Measurements from ENCODE around the gene ENPP3. TPM values are rescaled to one million over a fixed set of nuclear protein-coding genes. Genes with fewer than 3 reads are reported as not detected.

ENPP3 gene
- polyA plus RNA-seq, 3 donors: not detected

DNA sequence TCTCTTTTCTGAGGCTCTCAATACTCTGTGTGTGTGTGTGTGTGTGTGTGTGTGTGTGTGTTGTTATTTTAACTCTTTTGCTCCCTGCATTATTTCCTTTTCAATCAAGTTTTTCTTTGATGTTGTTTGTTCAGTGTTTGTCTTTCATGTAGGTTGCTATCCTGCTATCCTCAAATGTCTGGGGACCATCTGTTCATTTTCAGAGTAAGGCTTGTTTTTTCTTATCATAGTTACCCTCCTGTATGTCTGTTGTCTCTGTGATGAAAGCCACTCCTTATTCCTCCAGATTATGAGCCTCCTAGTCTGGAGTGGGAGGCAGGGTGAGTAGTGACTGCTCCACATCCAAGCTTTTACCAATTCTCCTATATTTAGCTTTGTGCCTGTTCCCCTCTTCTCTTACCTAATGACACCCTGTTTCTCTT lies 9.2 kb downstream of the ENPP3 start:
- no peaks in the 10 kb centered on the region for H3K36me3 Mint-ChIP-seq
- no peak overlapping the region for H3K27ac Mint-ChIP-seq
- intact Hi-C loops (cut with micrococcal nuclease): no loop called here
- no peaks in the 10 kb centered on the region for H3K36me3 ChIP-seq (replicated peaks in 1 of 2; ENCODE audit: control insufficient read depth in 1 of 2, insufficient read depth in 2 of 2, low read length in 2 of 2)
- H3K27ac ChIP-seq (ENCODE audit: low read depth in 1 of 2, low read length in 2 of 2): no peak overlapping the region
- H3K4me2 ChIP-seq (replicated peaks; ENCODE audit: extremely low read depth, low read length, poor library complexity, severe bottlenecking): no peak overlapping the region
- no peak overlapping the region for H3K4me3 Mint-ChIP-seq
- H3K9me3 Mint-ChIP-seq: peaks cover 0 to 2% (median 0%) of the 10 kb centered on the region in 7 donors
- H3K27me3 Mint-ChIP-seq (ENCODE audit: low read depth in 3 of 3): peaks cover 0 to 4% (median 2%) of the 10 kb centered on the region in 3 donors
- H3K4me1 Mint-ChIP-seq: no peaks in the 10 kb centered on the region
- H3K79me2 ChIP-seq (ENCODE audit: insufficient read depth, low read length): no peaks in the 10 kb centered on the region
- no peak overlapping the region for H3K9ac ChIP-seq (ENCODE audit: insufficient read depth, low read length, poor library complexity, severe bottlenecking)
- DNase-seq: no peak
- no peak overlapping the region for H3K4me3 ChIP-seq (replicated peaks in 1 of 3; ENCODE audit: low read depth in 2 of 3, low read length in 3 of 3)
- H3K4me1 ChIP-seq (ENCODE audit: control insufficient read depth in 1 of 2, insufficient read depth in 2 of 2, low read length in 2 of 2): no peaks in the 10 kb centered on the region
- TF ChIP-seq, protein P1, sequence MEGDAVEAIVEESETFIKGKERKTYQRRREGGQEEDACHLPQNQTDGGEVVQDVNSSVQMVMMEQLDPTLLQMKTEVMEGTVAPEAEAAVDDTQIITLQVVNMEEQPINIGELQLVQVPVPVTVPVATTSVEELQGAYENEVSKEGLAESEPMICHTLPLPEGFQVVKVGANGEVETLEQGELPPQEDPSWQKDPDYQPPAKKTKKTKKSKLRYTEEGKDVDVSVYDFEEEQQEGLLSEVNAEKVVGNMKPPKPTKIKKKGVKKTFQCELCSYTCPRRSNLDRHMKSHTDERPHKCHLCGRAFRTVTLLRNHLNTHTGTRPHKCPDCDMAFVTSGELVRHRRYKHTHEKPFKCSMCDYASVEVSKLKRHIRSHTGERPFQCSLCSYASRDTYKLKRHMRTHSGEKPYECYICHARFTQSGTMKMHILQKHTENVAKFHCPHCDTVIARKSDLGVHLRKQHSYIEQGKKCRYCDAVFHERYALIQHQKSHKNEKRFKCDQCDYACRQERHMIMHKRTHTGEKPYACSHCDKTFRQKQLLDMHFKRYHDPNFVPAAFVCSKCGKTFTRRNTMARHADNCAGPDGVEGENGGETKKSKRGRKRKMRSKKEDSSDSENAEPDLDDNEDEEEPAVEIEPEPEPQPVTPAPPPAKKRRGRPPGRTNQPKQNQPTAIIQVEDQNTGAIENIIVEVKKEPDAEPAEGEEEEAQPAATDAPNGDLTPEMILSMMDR (IDR thresholded peaks at IDR 0.05): no peak
- no peaks in the 10 kb centered on the region for H3K27me3 ChIP-seq (ENCODE audit: control insufficient read depth in 2 of 2, insufficient read depth in 2 of 2, low read length in 2 of 2)
- no peak overlapping the region for H2AFZ ChIP-seq (ENCODE audit: insufficient read depth, low read depth, low read length, poor library complexity, severe bottlenecking)
- no peaks in the 10 kb centered on the region for H4K20me1 ChIP-seq (ENCODE audit: insufficient read depth, low read length)
- no peaks in the 10 kb centered on the region for H3K9me3 ChIP-seq (replicated peaks in 1 of 2; ENCODE audit: control insufficient read depth in 1 of 2, insufficient read depth in 1 of 2, low read length in 2 of 2)

DNA sequence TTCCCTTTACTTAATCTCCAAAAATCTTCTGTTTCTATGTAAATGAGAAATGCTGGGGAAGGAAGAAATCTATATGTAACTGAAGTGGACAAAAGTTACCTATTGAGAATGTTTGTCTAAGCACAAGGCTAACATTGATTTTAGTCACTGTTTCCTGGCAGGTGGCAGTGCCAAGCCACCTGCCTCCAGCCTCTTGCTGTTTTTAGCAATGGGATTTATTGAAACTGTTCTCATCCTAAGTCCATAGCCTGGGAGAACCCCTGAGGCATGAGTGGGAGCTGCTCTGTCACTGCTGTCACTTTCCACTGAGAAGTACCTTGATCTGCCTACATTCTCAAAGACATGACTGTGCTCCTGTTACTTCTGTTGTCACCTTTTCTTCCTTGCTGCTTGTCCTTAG lies 14.7 kb downstream of the ENPP3 start:
- Mint-ChIP-seq H3K36me3 (no peaks in the 10 kb centered on the region), H3K4me1 (no peaks in the 10 kb centered on the region), H3K9me3 (peaks cover 0 to 4% (median 0%) of the 10 kb centered on the region in 7 donors), H3K27ac (no peak overlapping the region), H3K27me3 (ENCODE audit: low read depth in 3 of 3) (peaks cover 0 to 2% (median 0%) of the 10 kb centered on the region in 3 donors), H3K4me3 (no peak overlapping the region)
- Histone ChIP-seq H3K36me3 (replicated peaks in 1 of 2; ENCODE audit: control insufficient read depth in 1 of 2, insufficient read depth in 2 of 2, low read length in 2 of 2) (no peaks in the 10 kb centered on the region), H3K4me3 (replicated peaks in 1 of 3; ENCODE audit: low read depth in 2 of 3, low read length in 3 of 3) (no peak overlapping the region), H3K4me1 (ENCODE audit: control insufficient read depth in 1 of 2, insufficient read depth in 2 of 2, low read length in 2 of 2) (no peaks in the 10 kb centered on the region), H3K27me3 (ENCODE audit: control insufficient read depth in 2 of 2, insufficient read depth in 2 of 2, low read length in 2 of 2) (no peaks in the 10 kb centered on the region), H3K4me2 (replicated peaks; ENCODE audit: extremely low read depth, low read length, poor library complexity, severe bottlenecking) (no peak overlapping the region), H3K79me2 (ENCODE audit: insufficient read depth, low read length) (no peaks in the 10 kb centered on the region), H2AFZ (ENCODE audit: insufficient read depth, low read depth, low read length, poor library complexity, severe bottlenecking) (no peak overlapping the region), H3K9ac (ENCODE audit: insufficient read depth, low read length, poor library complexity, severe bottlenecking) (no peak overlapping the region), H3K9me3 (replicated peaks in 1 of 2; ENCODE audit: control insufficient read depth in 1 of 2, insufficient read depth in 1 of 2, low read length in 2 of 2) (no peaks in the 10 kb centered on the region), H4K20me1 (ENCODE audit: insufficient read depth, low read length) (no peaks in the 10 kb centered on the region), H3K27ac (ENCODE audit: low read depth in 1 of 2, low read length in 2 of 2) (no peak overlapping the region)
- intact Hi-C loops (cut with micrococcal nuclease): no loop called here
- TF ChIP-seq, protein P1 (IDR thresholded peaks at IDR 0.05): no peak
- no peak for DNase-seq

All from CD14-positive monocyte (primary cell).